ENCODE measurements around the gene IFNGR1.

The IFNGR1 gene

DNA sequence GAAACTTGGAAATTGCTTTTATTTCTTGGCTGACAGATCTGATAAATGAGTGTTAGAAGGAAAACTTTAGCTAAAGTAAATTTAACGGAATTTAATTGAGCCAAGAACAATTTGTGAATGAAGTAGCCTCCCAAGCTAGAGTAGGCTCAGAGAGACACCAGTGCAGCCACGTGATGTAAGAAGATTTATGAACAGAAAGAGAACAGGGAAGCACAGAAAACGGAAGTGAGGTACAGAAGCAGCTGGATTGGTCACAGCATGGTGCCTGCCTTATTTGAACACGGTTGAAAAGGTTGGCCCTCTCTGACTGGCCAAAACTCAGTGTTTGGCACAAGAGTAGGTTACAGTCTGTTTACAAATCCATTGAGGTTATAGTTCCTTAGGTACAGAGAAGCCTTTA, 29.5 kb upstream of the IFNGR1 start:
- TF ChIP-seq, protein P1, sequence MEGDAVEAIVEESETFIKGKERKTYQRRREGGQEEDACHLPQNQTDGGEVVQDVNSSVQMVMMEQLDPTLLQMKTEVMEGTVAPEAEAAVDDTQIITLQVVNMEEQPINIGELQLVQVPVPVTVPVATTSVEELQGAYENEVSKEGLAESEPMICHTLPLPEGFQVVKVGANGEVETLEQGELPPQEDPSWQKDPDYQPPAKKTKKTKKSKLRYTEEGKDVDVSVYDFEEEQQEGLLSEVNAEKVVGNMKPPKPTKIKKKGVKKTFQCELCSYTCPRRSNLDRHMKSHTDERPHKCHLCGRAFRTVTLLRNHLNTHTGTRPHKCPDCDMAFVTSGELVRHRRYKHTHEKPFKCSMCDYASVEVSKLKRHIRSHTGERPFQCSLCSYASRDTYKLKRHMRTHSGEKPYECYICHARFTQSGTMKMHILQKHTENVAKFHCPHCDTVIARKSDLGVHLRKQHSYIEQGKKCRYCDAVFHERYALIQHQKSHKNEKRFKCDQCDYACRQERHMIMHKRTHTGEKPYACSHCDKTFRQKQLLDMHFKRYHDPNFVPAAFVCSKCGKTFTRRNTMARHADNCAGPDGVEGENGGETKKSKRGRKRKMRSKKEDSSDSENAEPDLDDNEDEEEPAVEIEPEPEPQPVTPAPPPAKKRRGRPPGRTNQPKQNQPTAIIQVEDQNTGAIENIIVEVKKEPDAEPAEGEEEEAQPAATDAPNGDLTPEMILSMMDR (conservative IDR thresholded peaks at IDR 0.05; ENCODE audit: low read depth, low read length): no peak
- no peaks in the 10 kb centered on the region for H3K36me3 ChIP-seq (ENCODE audit: insufficient read depth)
- no peak overlapping the region for H3K27ac ChIP-seq
- H4K20me1 ChIP-seq (ENCODE audit: insufficient read depth): no peaks in the 10 kb centered on the region
- no peaks in the 10 kb centered on the region for H3K79me2 ChIP-seq (ENCODE audit: insufficient read depth, low read depth)
- H3K4me1 ChIP-seq (ENCODE audit: low read depth, poor library complexity, severe bottlenecking): no peaks in the 10 kb centered on the region
- H3K4me3 ChIP-seq (IDR thresholded peaks at IDR 0.05; ENCODE audit: insufficient read depth, low read depth, low read length): no peak overlapping the region
- H2AFZ ChIP-seq (ENCODE audit: low read depth): no peak overlapping the region
- no peaks in the 10 kb centered on the region for H3K27me3 ChIP-seq (ENCODE audit: insufficient read depth, low read depth)
- H3K4me2 ChIP-seq: no peak overlapping the region
- H3K9ac ChIP-seq: no peak overlapping the region

DNA sequence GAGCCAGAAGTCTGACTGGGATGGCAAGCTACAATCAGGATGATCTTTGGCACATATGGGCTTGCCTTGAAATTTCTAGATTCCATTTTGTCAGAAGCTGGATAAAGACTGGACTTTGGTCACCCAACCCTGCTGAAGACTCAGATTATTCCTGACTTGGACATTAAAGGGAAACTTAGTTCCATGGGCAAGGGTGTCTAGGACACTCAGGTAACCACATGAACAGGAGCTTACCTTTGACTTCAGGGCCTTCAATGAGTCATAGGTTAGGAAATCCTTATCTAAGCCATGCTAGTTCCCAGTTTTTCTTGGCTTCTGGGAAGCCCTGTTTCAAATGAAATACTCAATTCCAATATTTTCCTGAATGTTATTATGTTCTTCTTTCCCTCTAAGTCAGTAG, 28.5 kb upstream of the IFNGR1 start:
- H3K79me2 ChIP-seq (ENCODE audit: insufficient read depth, low read depth): no peaks in the 10 kb centered on the region
- TF ChIP-seq, protein P1 (conservative IDR thresholded peaks at IDR 0.05; ENCODE audit: low read depth, low read length): no peak
- no peaks in the 10 kb centered on the region for H3K36me3 ChIP-seq (ENCODE audit: insufficient read depth)
- no peaks in the 10 kb centered on the region for H3K27me3 ChIP-seq (ENCODE audit: insufficient read depth, low read depth)
- H3K9ac ChIP-seq: no peak overlapping the region
- no peak overlapping the region for H2AFZ ChIP-seq (ENCODE audit: low read depth)
- H3K27ac ChIP-seq: no peak overlapping the region
- no peak overlapping the region for H3K4me3 ChIP-seq (IDR thresholded peaks at IDR 0.05; ENCODE audit: insufficient read depth, low read depth, low read length)
- H3K4me1 ChIP-seq (ENCODE audit: low read depth, poor library complexity, severe bottlenecking): no peaks in the 10 kb centered on the region
- no peak overlapping the region for H3K4me2 ChIP-seq
- no peaks in the 10 kb centered on the region for H4K20me1 ChIP-seq (ENCODE audit: insufficient read depth)

DNA sequence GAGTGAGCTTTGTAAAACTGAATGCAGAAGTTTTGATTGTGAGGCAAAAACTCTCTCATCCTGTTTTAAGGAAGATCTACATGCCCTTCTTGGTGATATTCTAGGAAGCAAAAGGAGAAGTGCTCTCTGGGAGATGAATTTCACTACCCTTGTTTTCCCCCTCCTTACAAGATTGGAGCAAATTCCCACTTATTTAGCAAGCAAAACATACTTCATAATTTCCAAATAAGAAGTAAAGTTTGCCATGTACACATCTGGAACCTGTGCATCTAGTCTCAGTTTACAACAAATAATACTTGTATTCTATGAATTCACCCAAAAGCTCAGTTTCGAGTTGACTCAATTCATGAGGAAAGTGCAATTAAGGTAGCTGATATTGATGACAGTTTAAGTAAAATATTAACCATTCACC, 27.6 kb upstream of the IFNGR1 start:
- H3K4me2 ChIP-seq: no peak overlapping the region
- H2AFZ ChIP-seq (ENCODE audit: low read depth): no peak overlapping the region
- H3K4me3 ChIP-seq (IDR thresholded peaks at IDR 0.05; ENCODE audit: insufficient read depth, low read depth, low read length): no peak overlapping the region
- no peak overlapping the region for H3K9ac ChIP-seq
- no peaks in the 10 kb centered on the region for H3K36me3 ChIP-seq (ENCODE audit: insufficient read depth)
- no peaks in the 10 kb centered on the region for H4K20me1 ChIP-seq (ENCODE audit: insufficient read depth)
- no peaks in the 10 kb centered on the region for H3K27me3 ChIP-seq (ENCODE audit: insufficient read depth, low read depth)
- TF ChIP-seq, protein P1 (conservative IDR thresholded peaks at IDR 0.05; ENCODE audit: low read depth, low read length): no peak
- no peaks in the 10 kb centered on the region for H3K79me2 ChIP-seq (ENCODE audit: insufficient read depth, low read depth)
- no peak overlapping the region for H3K27ac ChIP-seq
- H3K4me1 ChIP-seq (ENCODE audit: low read depth, poor library complexity, severe bottlenecking): no peaks in the 10 kb centered on the region

DNA sequence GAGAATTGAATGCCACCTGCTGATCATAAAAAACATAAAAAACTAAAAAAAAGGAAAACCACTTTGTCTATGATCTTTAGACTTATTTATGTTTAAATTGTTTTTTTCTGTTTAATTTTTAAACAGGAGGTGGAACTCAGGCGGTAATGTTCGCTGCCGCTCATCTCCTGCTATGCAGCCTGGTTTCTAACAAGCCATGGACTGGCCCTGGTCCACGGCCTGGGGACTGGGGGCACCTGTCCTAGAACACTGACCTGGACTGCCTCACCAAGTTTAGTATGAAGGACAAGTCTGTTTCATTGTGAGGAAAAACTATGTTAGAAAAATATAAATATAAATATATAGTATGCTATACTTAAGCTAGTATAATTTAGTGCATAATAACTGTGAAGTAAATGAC, 27.0 kb upstream of the IFNGR1 start:
- no peaks in the 10 kb centered on the region for H3K36me3 ChIP-seq (ENCODE audit: insufficient read depth)
- no peak overlapping the region for H3K27ac ChIP-seq
- TF ChIP-seq, protein P1 (conservative IDR thresholded peaks at IDR 0.05; ENCODE audit: low read depth, low read length): no peak

More for the DNA sequence above, 27.0 kb upstream of the IFNGR1 start:
- Histone ChIP-seq H3K4me2 (no peak overlapping the region), H4K20me1 (ENCODE audit: insufficient read depth) (no peaks in the 10 kb centered on the region), H2AFZ (ENCODE audit: low read depth) (no peak overlapping the region), H3K27me3 (ENCODE audit: insufficient read depth, low read depth) (no peaks in the 10 kb centered on the region), H3K4me1 (ENCODE audit: low read depth, poor library complexity, severe bottlenecking) (no peaks in the 10 kb centered on the region), H3K9ac (no peak overlapping the region), H3K79me2 (ENCODE audit: insufficient read depth, low read depth) (no peaks in the 10 kb centered on the region), H3K4me3 (IDR thresholded peaks at IDR 0.05; ENCODE audit: insufficient read depth, low read depth, low read length) (no peak overlapping the region)

Measured in KMS-11 (cell line).